Activated gamma-delta T cell treated with Interleukin-2 at 50 U/mL for 16 hours (primary cell): ENCODE measurements around the gene MYMK.
"Not testable (repeated sequence)": the region's sequence is repeated elsewhere in the genome, so short reads cannot be mapped to it uniquely, and the experiment has no call there.

Source experiments
- DNase-seq: peaks from one replicate; pipeline ENCODE4 v3.0.0-alpha.2; 2020

The MYMK gene, protein sequence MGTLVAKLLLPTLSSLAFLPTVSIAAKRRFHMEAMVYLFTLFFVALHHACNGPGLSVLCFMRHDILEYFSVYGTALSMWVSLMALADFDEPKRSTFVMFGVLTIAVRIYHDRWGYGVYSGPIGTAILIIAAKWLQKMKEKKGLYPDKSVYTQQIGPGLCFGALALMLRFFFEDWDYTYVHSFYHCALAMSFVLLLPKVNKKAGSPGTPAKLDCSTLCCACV

DNA sequence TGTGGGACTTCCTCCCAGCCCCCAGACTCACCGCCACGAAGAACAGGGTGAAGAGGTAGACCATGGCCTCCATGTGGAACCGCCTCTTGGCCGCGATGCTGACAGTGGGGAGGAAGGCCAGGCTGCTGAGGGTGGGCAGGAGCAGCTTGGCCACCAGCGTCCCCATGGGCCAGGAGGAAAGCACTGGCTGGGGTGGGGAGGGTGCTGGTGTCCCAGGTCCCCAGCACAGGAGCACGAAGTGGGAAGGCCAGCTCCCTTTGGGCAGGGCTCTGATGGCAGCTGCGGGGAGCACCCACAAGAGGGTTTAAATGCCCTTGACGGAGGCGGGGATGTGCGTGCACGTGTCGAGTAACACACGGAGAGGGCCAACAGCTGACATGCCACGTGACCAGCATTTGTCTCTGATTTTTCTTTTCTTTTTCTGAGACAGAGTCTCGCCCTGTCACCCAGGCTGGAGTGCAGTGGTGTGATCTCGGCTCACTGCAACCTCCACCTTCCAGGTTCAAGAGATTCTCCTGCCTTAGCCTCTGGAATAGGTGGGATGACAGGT lies at the start of gene MYMK:
Gene MYMK (minus strand): TSS at position 281 of the 550 bp plus-strand sequence. CDS start 115 bp downstream, at position 166.
- no peak for DNase-seq

DNA sequence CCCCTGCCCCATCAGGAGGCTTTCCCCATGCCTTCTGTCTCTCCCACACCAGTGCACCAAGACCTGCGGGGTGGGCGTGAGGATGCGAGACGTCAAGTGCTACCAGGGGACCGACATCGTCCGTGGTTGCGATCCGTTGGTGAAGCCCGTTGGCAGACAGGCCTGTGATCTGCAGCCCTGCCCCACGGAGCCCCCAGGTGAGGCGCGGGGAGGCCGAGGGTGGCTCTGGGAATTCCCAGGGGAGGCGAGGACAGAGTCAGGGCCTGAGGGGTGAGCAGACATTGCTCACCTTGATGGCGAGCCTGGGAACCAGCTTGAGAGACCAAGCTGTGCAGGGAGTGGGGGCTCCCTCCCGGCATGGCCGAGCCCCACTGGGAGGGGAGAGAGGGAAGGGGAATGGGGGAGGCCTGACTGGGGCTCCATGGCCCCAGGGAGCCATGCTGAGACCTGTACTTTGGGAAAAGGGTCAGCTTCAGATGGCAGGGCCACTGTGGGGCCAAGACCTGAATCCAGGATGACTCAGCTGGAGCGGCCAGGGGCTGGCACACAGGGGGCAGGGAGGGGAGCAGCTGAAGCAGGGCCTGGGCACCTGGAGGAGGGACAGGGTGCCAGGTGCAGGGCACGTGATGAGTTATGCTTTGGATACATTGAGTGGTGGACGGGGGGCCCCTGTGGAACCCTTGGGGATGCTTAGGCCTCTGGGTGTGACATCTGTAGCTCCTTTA lies 49.2 kb upstream of the MYMK start:
- DNase-seq: no peak

DNA sequence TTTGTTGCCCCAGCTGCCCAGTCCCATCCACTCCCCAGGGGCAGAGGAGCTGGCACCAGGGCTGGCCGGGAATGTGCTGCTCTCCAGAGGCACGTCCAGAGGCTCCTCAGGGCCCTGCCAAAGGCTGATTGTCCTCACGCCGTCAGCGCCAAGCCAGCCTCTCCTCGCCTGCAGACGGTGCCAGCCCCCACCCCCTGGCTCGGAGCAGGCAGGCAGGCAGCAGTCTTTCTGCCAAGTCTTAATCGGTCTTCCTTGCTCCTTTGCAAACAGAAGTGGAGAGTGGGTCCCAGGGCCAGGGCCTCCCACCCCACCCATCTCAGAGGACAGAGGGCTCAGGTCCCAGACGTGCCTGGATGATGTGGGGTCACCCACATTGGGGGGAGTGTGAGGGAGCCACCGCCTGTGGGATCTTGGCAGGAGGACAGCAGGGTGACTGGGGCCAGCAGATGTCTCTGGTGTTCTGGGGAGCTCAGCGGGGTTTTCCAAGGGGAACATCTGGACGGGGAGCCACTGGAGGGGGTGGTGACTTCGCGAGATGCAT lies 48.1 kb upstream of the MYMK start:
- no peak for DNase-seq

DNA sequence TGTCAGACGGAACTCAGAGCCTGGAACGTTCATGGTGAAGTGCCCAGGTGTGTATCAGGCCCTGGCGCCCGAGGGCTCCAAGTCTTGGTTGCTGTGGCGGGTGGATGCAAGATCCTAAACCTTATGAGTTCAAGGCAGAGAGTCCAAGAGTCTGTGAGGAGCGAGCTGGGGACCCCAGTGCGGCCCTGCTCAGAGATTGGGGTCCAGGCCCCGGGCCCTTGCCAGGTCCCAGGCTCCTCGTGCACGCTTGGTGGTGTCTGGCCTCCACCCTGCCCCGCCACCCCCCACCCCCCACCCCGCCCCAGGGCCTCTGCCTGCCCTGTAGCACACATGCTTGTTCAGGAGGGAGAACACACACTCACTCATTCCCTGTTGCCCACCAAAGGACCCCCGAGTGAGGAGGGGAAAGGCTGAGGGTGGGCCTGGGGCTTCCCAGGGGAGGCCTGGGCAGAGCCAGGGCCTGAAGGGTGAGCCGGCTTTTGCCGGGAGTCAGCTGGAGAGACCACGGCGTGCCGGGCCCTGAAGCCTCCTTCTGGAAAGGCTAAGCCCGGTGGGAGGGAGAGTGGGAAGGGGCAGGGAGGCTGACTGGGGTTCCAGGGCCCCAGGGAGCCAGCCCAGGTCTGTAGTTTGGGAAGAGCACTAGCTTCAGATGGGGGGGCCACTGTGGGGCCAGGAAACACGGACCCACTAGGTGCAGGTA lies 47.3 kb upstream of the MYMK start:
- no peak for DNase-seq

GRCh38 chr9:133571391-133571890 lies 46.7 kb upstream of the MYMK start:
- no peak for DNase-seq

- DNase-seq: no peak
These were observed 45.9 kb upstream of the MYMK start for GRCh38 chr9:133570691-133571080.

DNA sequence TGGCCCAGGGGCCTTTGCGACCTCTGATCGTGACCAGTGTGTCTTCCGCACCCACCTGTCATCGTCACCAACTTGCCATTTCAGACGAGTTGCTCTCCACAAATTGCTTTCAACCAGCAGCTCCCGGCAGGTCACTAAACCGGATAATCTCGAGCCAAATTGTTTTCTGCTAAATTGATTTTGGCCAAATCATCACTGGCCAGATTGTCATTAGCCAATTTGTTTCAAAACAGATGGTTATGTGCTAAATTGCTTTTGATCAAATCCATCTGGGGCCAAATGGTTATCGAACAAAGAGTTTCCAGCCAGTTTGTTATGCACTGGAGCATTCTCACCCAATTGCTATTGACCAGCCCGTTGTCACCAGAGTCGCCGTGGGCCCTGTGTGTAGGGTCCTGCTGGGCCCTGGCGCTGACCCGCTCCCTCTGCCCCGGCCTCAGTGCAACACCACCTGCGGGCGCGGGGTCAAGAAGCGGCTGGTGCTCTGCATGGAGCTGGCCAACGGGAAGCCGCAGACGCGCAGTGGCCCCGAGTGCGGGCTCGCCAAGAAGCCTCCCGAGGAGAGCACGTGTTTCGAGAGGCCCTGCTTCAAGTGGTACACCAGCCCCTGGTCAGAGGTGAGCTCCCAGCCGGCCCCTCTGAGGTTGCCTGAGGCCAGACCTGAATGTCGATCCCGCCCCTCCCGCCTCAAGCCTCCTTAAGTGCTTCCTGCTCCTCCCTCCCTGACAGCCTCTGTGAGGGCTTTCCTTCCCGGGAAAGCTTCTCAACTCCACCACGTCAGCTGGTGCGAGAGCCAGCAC lies 45.3 kb upstream of the MYMK start:
- DNase-seq: no peak

GRCh38 chr9:133569121-133569785 lies 44.5 kb upstream of the MYMK start:
- DNase-seq: no peak

DNA sequence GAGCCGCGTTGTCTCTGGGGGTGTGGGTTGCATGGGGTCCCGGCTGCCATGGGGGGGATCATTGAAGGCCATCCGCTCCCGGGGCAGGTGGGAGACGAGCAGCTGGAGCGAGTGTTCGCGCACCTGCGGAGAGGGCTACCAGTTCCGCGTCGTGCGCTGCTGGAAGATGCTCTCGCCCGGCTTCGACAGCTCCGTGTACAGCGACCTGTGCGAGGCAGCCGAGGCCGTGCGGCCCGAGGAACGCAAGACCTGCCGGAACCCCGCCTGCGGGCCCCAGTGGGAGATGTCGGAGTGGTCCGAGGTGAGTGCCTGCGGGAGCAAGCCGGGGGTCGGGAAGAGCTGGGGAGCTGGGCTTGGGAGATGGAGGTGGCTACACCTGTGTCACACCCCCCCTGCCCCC lies 43.4 kb upstream of the MYMK start:
- no peak for DNase-seq

GRCh38 chr9:133566817-133567216 lies 42.1 kb upstream of the MYMK start:
- DNase-seq: no peak

DNA sequence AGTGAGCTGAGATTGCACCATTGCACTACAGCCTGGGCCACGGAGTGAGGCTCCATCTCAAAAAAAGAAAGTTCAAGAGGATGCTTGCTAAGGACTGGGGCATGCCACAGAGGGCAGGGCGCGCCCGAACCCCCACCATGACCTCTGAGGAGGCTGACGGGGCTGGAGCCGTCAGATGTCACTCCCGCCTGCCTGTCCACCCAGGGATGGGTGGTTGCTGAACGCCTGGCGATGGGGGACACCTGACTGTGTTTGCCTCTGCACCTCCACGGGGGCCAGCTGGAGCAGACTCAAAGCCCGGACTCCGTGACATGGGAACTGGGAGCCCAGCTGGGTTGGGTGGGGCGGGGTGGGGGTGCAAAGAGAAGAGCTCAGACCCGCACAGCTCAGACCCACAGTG lies 41.6 kb upstream of the MYMK start:
- DNase-seq: no peak

- DNase-seq: no peak
These were observed 39.8 kb upstream of the MYMK start for GRCh38 chr9:133564451-133565116.

GRCh38 chr9:133563814-133564213 lies 39.1 kb upstream of the MYMK start:
- DNase-seq: not testable (repeated sequence)

DNA sequence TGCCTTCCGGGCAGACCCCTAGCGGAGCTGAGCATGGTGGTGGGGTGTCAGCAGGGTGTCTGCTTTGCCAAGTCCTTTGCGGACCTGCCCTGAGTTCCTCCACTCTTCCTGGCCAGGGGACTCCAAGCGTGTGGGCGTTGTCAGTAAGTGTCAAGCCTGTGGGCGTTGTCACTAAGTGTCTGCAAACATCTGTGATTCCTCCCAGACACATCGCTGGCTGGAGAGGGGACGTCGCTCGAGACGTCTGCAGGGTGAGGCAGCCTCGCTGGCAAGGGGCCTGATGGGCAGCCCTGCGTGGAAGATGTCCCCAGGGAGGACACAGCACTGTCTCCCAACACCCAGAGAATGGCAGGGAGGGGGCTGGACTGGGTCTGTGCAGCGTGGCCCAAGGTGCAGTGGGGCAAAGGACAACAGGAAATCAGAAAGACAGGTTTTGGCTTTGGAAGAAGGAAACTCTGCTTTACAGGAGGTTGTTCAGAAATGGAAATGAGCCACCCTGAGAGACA lies 38.6 kb upstream of the MYMK start:
- no peak for DNase-seq

GRCh38 chr9:133562611-133563290 lies 38.0 kb upstream of the MYMK start:
- no peak for DNase-seq

DNA sequence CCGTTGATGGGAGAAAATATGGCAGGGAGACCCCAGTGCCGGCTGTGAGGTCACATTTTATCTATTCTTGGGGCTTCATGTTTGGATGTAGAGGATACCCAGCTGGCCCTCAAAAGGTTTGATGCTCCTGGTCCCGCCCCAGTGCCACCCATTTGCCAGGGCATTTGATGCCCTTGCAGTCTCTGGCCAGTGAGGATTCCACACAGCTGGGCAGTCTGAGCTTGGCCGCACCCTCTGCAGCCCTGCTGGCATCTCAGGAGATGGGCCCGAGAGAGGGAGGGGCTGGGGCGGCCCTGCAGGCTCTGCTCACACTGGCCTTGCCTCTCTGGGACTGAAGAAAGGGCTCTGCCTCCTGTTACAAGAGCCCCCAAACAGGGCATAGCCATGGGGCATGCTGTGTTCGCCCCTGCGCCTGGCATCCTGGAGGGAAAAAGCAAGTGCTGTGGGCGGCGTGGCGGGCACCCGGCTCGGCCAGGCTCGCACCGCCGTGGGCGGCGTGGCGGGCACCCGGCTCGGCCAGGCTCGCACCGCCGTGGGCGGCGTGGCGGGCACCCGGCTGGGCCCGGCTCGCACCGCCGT lies 37.3 kb upstream of the MYMK start:
- DNase-seq: no peak

DNA sequence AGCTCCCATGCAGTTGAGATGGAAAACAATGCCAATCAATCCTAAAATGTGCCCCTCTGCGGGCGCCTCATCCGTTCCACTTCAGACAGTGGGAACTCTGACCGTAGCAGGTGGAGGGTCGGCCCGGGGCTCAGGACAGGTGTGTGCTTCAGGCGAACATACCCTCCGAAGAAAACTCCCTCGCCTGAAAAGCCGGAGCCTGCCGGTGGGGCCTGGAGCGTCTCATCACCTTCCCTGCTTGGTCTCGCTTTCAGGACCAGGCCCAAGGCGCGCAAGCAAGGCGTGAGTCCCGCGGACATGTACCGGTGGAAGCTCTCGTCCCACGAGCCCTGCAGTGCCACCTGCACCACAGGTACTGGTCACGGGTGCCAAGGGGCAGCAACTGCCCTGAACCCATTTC lies 36.2 kb upstream of the MYMK start:
- no peak for DNase-seq

- DNase-seq: no peak
These were observed 35.6 kb upstream of the MYMK start for GRCh38 chr9:133560311-133560710.

DNA sequence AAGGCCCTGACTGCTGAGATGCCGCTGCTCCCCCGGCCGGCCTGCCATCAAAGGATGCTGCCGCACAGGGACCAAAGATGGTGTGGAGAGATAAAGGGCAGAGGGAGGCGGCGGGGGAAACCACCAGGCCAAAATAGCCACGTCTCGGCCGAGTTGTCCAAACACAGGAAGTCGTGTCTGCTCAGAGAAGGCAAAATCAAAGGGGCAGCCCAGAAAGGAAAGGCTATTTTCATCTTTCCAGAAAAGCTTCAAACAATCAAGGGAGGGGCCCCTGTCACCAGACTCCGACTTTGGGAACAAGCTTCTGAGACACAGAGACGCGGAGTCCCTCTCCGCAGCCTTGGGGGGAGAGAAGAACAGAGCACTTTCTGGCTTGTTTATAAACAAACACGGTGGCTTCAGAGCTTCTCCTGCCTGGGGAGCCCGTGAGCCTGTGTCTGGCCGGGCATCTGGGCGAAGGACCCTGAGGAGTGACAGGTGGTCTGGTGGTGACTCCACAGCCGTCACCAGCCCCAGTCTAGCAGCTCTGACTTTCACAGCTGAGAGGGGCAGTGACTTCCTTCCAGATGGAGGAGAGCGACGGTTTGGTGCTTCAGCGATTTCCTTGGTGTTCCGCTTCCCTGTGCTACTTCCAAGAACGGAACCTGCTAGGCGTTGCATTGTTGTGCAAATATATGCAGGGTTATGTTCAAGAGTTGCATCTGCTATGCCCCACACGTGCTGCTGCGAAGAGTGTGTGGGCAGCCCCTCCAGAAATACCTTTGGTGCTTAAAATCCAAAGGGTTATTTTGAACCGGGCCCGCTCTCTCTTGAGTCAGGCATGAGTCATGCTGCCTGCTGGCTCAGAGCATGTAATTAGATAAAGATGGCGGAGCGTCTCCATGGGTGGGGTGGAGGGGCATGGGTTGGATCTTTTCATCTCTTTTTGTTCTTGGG lies 33.7 kb upstream of the MYMK start:
- no peak for DNase-seq
